ENCODE measurements around the gene ZMIZ2.
"Not testable (repeated sequence)": the region's sequence is repeated elsewhere in the genome, so short reads cannot be mapped to it uniquely, and the experiment has no call there.

Gene ZMIZ2

GRCh38 chr7:44802418-44803025 is 53.9 kb downstream of the ZMIZ2 start:
- DNase-seq (ENCODE audit: low read depth in 2 of 2) = no peak

GRCh38 chr7:44803828-44804519 is 55.3 kb downstream of the ZMIZ2 start:
- DNase-seq (ENCODE audit: low read depth in 2 of 2) = not testable (repeated sequence)

GRCh38 chr7:44805950-44806349 is 57.3 kb downstream of the ZMIZ2 start:
- no peak for DNase-seq (ENCODE audit: low read depth in 2 of 2)

GRCh38 chr7:44808914-44809393 is 60.3 kb downstream of the ZMIZ2 start:
- no peak for DNase-seq (ENCODE audit: low read depth in 2 of 2)

- DNase-seq (ENCODE audit: low read depth in 2 of 2) = no peak
Observed at GRCh38 chr7:44811093-44811492, 62.4 kb downstream of the ZMIZ2 start.

- DNase-seq (ENCODE audit: low read depth in 2 of 2) = no peak
Observed at GRCh38 chr7:44811571-44811970, 62.9 kb downstream of the ZMIZ2 start.

GRCh38 chr7:44814919-44815318 is 66.3 kb downstream of the ZMIZ2 start:
- DNase-seq (ENCODE audit: low read depth in 2 of 2) = no peak

- DNase-seq (ENCODE audit: low read depth in 2 of 2) = no peak
Observed at GRCh38 chr7:44819292-44819691, 70.6 kb downstream of the ZMIZ2 start.

Data from activated CD4-positive, alpha-beta T cell treated with anti-CD3 and anti-CD28 coated beads for 24 hours (primary cell).